Liver (tissue), 9 donors: ENCODE measurements around the gene DOCK10. TPM values are rescaled to one million over a fixed set of nuclear protein-coding genes. Genes with fewer than 3 reads are reported as not detected.
A peak's percentile ranks its signal among the peaks of the same experiment; 100 is the strongest.

Experiments
- DNase-seq: peaks from one replicate; pipeline ENCODE4 v3.0.0-alpha.2; 2017; ENCODE audit warnings: low spot score
- H3K27ac ChIP-seq, 2 donors: one replicate each; pipeline ENCODE4 v1.7.0; 2013; ENCODE audit warnings: inconsistent platforms in 2 of 2, low read length in 2 of 2, control low read depth in 1 of 2, low read depth in 1 of 2, mild to moderate bottlenecking in 1 of 2
- H3K27me3 ChIP-seq, 4 donors: one replicate each; pipeline versions ENCODE4 v1.6.1 to v1.7.0; 2013; ENCODE audit warnings: low read length in 3 of 4, inconsistent platforms in 1 of 4, mild to moderate bottlenecking in 1 of 4, moderate library complexity in 1 of 4; ENCODE audit not compliant: control insufficient read depth in 4 of 4, insufficient read depth in 4 of 4
- H3K36me3 ChIP-seq, 4 donors: one replicate each; pipeline versions ENCODE4 v1.6.1 to v1.7.0; 2013; ENCODE audit warnings: low read length in 3 of 4, mild to moderate bottlenecking in 3 of 4, low read depth in 1 of 4, moderate library complexity in 1 of 4; ENCODE audit not compliant: control insufficient read depth in 4 of 4, insufficient read depth in 3 of 4
- H3K4me1 ChIP-seq, 4 donors: one replicate each; pipeline versions ENCODE4 v1.6.1 to v1.7.0; 2013; ENCODE audit warnings: low read length in 3 of 4, mild to moderate bottlenecking in 3 of 4, moderate library complexity in 1 of 4; ENCODE audit not compliant: control insufficient read depth in 4 of 4, insufficient read depth in 4 of 4
- H3K4me3 ChIP-seq, 3 donors: one replicate each; pipeline versions ENCODE4 v1.6.1 to v1.7.0; 2013; ENCODE audit warnings: low read length in 3 of 3, control low read depth in 1 of 3, low read depth in 1 of 3, mild to moderate bottlenecking in 1 of 3
- H3K9ac ChIP-seq, 2 donors: one replicate each; pipeline ENCODE4 v1.7.0; 2013; ENCODE audit warnings: low read length in 2 of 2, mild to moderate bottlenecking in 2 of 2, moderate library complexity in 2 of 2, control low read depth in 1 of 2, low read depth in 1 of 2
- H3K9me3 ChIP-seq, 4 donors: one replicate each; pipeline versions ENCODE4 v1.6.1 to v1.7.0; 2013; ENCODE audit warnings: low read length in 3 of 4; ENCODE audit not compliant: control insufficient read depth in 4 of 4
- EGR1 ChIP-seq, 2 donors: IDR thresholded peaks; 2 replicates each; pipeline ENCODE4 v1.6.1; 2016 to 2018; ENCODE audit warnings: antibody characterized with exemption in 2 of 2, low read depth in 2 of 2
- FOXA1 ChIP-seq: IDR thresholded peaks from 2 replicates; pipeline ENCODE4 v1.6.1; 2016; ENCODE audit warnings: antibody characterized with exemption
- FOXA2 ChIP-seq: IDR thresholded peaks from 2 replicates; pipeline ENCODE4 v1.6.1; 2016; ENCODE audit warnings: antibody characterized with exemption
- GABPA ChIP-seq, 2 donors: IDR thresholded peaks in 1 of 2; conservative IDR thresholded peaks in 1 of 2; 2 replicates each; pipeline ENCODE4 v1.6.1; 2016; ENCODE audit warnings: antibody characterized with exemption in 2 of 2, mild to moderate bottlenecking in 1 of 2, moderate library complexity in 1 of 2
- HNF4A ChIP-seq, 2 donors: conservative IDR thresholded peaks; 2 replicates each; pipeline ENCODE4 v1.6.1; 2016; ENCODE audit warnings: antibody characterized with exemption in 2 of 2, mild to moderate bottlenecking in 2 of 2
- HNF4G ChIP-seq: IDR thresholded peaks from 2 replicates; pipeline ENCODE4 v1.6.1; 2016; ENCODE audit warnings: antibody characterized with exemption
- JUND ChIP-seq, 2 donors: IDR thresholded peaks; 2 replicates each; pipeline ENCODE4 v1.6.1; 2016; ENCODE audit warnings: antibody characterized with exemption in 2 of 2
- NR2F2 ChIP-seq: IDR thresholded peaks from 2 replicates; pipeline ENCODE4 v1.6.1; 2016; ENCODE audit warnings: antibody characterized with exemption
- RAD21 ChIP-seq, 2 donors: IDR thresholded peaks; 2 replicates each; pipeline ENCODE4 v1.6.1; 2016; ENCODE audit warnings: antibody characterized with exemption in 2 of 2, mild to moderate bottlenecking in 2 of 2
- RXRA ChIP-seq, 2 donors: IDR thresholded peaks; 2 replicates each; pipeline ENCODE4 v1.6.1; 2017 to 2018; ENCODE audit warnings: antibody characterized with exemption in 2 of 2, mild to moderate bottlenecking in 1 of 2
- SP1 ChIP-seq: IDR thresholded peaks from 2 replicates; pipeline ENCODE4 v1.6.1; 2018; ENCODE audit warnings: antibody characterized with exemption, mild to moderate bottlenecking
- TAF1 ChIP-seq: conservative IDR thresholded peaks from 2 replicates; pipeline ENCODE4 v1.6.1; 2016; ENCODE audit warnings: antibody characterized with exemption, mild to moderate bottlenecking
- YY1 ChIP-seq: IDR thresholded peaks from 2 replicates; pipeline ENCODE4 v1.6.1; 2016; ENCODE audit warnings: antibody characterized with exemption, mild to moderate bottlenecking
- WGBS: extraction: QIAGEN DNeasy Blood & Tissue Kit; methylation state at CpG from one replicate; pipeline ENCODE4 v1.1.7; 2013; 5-methylcytosine and 5-hydroxymethylcytosine counted together
- polyA plus RNA-seq, 2 donors: library from polyadenylated mRNA; stranded (reverse) in 1 of 2; unstranded in 1 of 2; fragments of 200-250 nt in 1 of 2; fragments of >200 nt in 1 of 2; fragmentation: Nextera tagmentation in 1 of 2; extraction: Ambion mirVana in 1 of 2; gene quantifications; one replicate each; pipeline versions ENCODE4 v1.2.1 to v1.2.3, GENCODE V29; 2013 to 2015
- total RNA-seq, 2 donors: library from RNA; depleted of rRNA; stranded (reverse); fragments of >200 nt; gene quantifications; one replicate each; pipeline ENCODE4 v1.2.3, GENCODE V29; 2014
- TF ChIP-seq, protein P1 (sequence below): IDR thresholded peaks from 2 replicates; pipeline ENCODE4 v1.6.1; 2016; ENCODE audit warnings: antibody characterized with exemption, mild to moderate bottlenecking
- TF ChIP-seq, protein P2 (sequence below): IDR thresholded peaks from 2 replicates; pipeline ENCODE4 v1.6.1; 2016; ENCODE audit warnings: antibody characterized with exemption
- TF ChIP-seq, protein P3 (sequence below): fragments of 150-350 bp; IDR thresholded peaks from 2 replicates; pipeline ENCODE4 v1.5.1; 2017; ENCODE audit warnings: improper control_type of control experiment, low read depth, low read length; ENCODE audit not compliant: missing input control
- TF ChIP-seq, protein P4 (sequence below): IDR thresholded peaks from 2 replicates; pipeline ENCODE4 v1.6.1; 2016; ENCODE audit warnings: antibody characterized with exemption
- TF ChIP-seq, protein P5 (sequence below): IDR thresholded peaks from 2 replicates; pipeline ENCODE4 v1.6.1; 2016; ENCODE audit warnings: antibody characterized with exemption
- donor health status: healthy.
- donor health status: healthy.
- donor health status: healthy.
- donor health status: healthy.
- donor health status: healthy.

The DOCK10 gene
- total and polyA plus RNA-seq, 4 donors: 1.2 to 15.3 (median 6.8) TPM

DNA sequence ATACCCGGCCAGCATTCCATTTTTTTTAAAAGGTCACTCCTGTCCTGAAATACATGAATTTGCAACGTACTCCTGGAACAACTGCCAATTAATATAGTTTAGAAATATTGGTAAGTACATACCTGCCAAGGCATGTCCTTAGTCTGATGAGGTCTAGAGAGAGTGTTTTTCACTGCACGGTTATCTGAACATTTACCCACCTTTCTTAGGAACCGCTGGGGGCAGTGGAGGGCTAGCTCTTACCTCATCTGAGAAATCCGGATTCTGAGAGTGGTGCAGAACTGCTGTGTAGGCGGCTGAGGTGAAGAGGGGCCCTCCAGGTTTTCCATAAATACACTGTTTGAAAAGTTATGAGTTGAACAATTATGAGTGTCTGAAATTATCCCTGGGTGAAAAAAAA is 193.0 kb downstream of the DOCK10 start:
- TF ChIP-seq HNF4A (conservative IDR thresholded peaks at IDR 0.05) (no peak), RAD21 (IDR thresholded peaks at IDR 0.05) (peak in 1 of 2 donors; percentile 38)
- DNase-seq: no peak
- Histone ChIP-seq H3K27ac (no peak overlapping the region), H3K4me1 (no peaks in the 10 kb centered on the region), H3K36me3 (peaks cover 0 to 3% (median 0%) of the 10 kb centered on the region in 4 donors), H3K9me3 (no peaks in the 10 kb centered on the region), H3K9ac (no peak overlapping the region), H3K4me3 (no peak overlapping the region), H3K27me3 (no peaks in the 10 kb centered on the region)
- WGBS: 75% methylated on average over 6 of the region's 6 CpGs

DNA sequence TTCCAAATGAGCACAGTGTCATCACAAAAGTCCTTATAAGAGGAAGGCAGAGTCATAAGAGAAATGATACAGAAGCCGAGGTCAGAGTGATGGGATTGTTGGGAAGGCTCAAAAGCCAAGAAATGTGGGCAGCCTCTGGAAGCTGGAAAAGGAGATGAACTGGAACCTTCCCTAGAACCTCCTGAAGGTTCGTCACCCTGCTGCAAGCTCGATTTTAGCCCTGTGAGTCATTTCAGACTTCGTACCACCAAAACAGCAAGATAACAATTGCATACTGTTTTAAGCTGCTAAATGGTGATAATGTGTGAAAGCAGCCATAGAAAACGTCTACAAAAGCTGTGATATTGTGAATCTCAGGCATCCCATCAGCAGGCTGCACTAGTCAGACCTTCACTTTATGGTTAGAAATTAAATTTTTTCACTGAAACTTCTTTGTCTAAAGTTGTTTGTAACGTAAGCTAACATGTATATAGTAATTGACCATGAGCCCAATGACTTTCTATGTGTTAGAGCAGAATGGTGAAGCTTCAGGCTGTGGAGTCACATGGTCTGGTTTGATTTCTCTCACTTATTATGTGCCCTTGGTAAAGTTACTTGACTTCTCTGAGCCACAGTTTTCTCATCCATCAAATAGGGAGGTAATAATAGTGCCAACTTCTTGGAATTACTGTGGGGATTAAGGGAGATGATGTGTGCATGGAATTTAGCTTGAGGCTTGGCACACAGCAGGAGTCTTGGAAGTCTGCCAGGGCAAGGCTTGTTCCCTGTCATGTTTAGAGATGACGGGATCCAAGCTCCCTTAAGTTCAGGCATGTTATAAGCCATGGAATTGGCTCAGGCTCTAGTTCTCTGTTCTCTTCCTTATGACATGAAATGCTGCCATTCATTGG is 194.1 kb downstream of the DOCK10 start:
- DNase-seq: no peak
- Histone ChIP-seq H3K4me1 (no peaks in the 10 kb centered on the region), H3K27ac (no peak overlapping the region), H3K36me3 (peaks cover 0 to 3% (median 0%) of the 10 kb centered on the region in 4 donors), H3K9ac (no peak overlapping the region), H3K27me3 (no peaks in the 10 kb centered on the region), H3K9me3 (no peaks in the 10 kb centered on the region), H3K4me3 (no peak overlapping the region)
- WGBS: 67% methylated on average over 7 of the region's 7 CpGs
- no peak for TF ChIP-seq SP1
- TF ChIP-seq, protein P1, sequence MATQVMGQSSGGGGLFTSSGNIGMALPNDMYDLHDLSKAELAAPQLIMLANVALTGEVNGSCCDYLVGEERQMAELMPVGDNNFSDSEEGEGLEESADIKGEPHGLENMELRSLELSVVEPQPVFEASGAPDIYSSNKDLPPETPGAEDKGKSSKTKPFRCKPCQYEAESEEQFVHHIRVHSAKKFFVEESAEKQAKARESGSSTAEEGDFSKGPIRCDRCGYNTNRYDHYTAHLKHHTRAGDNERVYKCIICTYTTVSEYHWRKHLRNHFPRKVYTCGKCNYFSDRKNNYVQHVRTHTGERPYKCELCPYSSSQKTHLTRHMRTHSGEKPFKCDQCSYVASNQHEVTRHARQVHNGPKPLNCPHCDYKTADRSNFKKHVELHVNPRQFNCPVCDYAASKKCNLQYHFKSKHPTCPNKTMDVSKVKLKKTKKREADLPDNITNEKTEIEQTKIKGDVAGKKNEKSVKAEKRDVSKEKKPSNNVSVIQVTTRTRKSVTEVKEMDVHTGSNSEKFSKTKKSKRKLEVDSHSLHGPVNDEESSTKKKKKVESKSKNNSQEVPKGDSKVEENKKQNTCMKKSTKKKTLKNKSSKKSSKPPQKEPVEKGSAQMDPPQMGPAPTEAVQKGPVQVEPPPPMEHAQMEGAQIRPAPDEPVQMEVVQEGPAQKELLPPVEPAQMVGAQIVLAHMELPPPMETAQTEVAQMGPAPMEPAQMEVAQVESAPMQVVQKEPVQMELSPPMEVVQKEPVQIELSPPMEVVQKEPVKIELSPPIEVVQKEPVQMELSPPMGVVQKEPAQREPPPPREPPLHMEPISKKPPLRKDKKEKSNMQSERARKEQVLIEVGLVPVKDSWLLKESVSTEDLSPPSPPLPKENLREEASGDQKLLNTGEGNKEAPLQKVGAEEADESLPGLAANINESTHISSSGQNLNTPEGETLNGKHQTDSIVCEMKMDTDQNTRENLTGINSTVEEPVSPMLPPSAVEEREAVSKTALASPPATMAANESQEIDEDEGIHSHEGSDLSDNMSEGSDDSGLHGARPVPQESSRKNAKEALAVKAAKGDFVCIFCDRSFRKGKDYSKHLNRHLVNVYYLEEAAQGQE: no peak
- TF ChIP-seq, protein P2, sequence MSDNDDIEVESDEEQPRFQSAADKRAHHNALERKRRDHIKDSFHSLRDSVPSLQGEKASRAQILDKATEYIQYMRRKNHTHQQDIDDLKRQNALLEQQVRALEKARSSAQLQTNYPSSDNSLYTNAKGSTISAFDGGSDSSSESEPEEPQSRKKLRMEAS: no peak
- TF ChIP-seq RAD21 (IDR thresholded peaks at IDR 0.05): no peak
- no peak for TF ChIP-seq YY1
- TF ChIP-seq NR2F2: no peak
- no peak for TF ChIP-seq TAF1
- TF ChIP-seq FOXA1: no peak
- no peak for TF ChIP-seq EGR1 (IDR thresholded peaks at IDR 0.05; ENCODE audit: low read depth in 2 of 2)
- TF ChIP-seq FOXA2: no peak
- TF ChIP-seq HNF4G: no peak
- TF ChIP-seq, protein P3, sequence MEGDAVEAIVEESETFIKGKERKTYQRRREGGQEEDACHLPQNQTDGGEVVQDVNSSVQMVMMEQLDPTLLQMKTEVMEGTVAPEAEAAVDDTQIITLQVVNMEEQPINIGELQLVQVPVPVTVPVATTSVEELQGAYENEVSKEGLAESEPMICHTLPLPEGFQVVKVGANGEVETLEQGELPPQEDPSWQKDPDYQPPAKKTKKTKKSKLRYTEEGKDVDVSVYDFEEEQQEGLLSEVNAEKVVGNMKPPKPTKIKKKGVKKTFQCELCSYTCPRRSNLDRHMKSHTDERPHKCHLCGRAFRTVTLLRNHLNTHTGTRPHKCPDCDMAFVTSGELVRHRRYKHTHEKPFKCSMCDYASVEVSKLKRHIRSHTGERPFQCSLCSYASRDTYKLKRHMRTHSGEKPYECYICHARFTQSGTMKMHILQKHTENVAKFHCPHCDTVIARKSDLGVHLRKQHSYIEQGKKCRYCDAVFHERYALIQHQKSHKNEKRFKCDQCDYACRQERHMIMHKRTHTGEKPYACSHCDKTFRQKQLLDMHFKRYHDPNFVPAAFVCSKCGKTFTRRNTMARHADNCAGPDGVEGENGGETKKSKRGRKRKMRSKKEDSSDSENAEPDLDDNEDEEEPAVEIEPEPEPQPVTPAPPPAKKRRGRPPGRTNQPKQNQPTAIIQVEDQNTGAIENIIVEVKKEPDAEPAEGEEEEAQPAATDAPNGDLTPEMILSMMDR: no peak
- no peak for TF ChIP-seq JUND (IDR thresholded peaks at IDR 0.05)
- no peak for TF ChIP-seq HNF4A (conservative IDR thresholded peaks at IDR 0.05)
- TF ChIP-seq GABPA (IDR thresholded peaks at IDR 0.05 in 1 of 2, conservative IDR thresholded peaks at IDR 0.05 in 1 of 2): no peak
- TF ChIP-seq RXRA (IDR thresholded peaks at IDR 0.05): no peak
- TF ChIP-seq, protein P4, sequence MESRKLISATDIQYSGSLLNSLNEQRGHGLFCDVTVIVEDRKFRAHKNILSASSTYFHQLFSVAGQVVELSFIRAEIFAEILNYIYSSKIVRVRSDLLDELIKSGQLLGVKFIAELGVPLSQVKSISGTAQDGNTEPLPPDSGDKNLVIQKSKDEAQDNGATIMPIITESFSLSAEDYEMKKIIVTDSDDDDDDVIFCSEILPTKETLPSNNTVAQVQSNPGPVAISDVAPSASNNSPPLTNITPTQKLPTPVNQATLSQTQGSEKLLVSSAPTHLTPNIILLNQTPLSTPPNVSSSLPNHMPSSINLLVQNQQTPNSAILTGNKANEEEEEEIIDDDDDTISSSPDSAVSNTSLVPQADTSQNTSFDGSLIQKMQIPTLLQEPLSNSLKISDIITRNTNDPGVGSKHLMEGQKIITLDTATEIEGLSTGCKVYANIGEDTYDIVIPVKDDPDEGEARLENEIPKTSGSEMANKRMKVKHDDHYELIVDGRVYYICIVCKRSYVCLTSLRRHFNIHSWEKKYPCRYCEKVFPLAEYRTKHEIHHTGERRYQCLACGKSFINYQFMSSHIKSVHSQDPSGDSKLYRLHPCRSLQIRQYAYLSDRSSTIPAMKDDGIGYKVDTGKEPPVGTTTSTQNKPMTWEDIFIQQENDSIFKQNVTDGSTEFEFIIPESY: no peak
- TF ChIP-seq, protein P5, sequence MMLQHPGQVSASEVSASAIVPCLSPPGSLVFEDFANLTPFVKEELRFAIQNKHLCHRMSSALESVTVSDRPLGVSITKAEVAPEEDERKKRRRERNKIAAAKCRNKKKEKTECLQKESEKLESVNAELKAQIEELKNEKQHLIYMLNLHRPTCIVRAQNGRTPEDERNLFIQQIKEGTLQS: no peak
